Inferior parietal cortex (tissue), 1 donor: ENCODE results near the gene RRP12.
"Not testable (repeated sequence)": the region's sequence is repeated elsewhere in the genome, so short reads cannot be mapped to it uniquely, and the experiment has no call there.

ENCODE experiments used
- DNase-seq: peaks from one replicate; pipeline ENCODE4 v3.0.0-alpha.2; 2016; ENCODE audit errors: extremely low spot score

Gene RRP12

GRCh38 chr10:97406483-97406882 lies 5.3 kb upstream of the RRP12 start:
- DNase-seq, result not testable (repeated sequence)

GRCh38 chr10:97406064-97406463 lies 4.9 kb upstream of the RRP12 start:
- peak; percentile 13 for DNase-seq

- DNase-seq, result no peak
These were observed 2.9 kb upstream of the RRP12 start for GRCh38 chr10:97404044-97404443.

- no peak for DNase-seq
These were observed 347 bp upstream of the RRP12 start for GRCh38 chr10:97401455-97401919.

- no peak for DNase-seq
These were observed 1.1 kb downstream of the RRP12 start for GRCh38 chr10:97399843-97400545.

- DNase-seq, result no peak
These were observed 5.1 kb downstream of the RRP12 start for GRCh38 chr10:97396056-97396455.

- no peak for DNase-seq
These were observed 8.0 kb downstream of the RRP12 start for GRCh38 chr10:97393034-97393573.

GRCh38 chr10:97390091-97390490 lies 11.0 kb downstream of the RRP12 start:
- DNase-seq, result no peak

DNA sequence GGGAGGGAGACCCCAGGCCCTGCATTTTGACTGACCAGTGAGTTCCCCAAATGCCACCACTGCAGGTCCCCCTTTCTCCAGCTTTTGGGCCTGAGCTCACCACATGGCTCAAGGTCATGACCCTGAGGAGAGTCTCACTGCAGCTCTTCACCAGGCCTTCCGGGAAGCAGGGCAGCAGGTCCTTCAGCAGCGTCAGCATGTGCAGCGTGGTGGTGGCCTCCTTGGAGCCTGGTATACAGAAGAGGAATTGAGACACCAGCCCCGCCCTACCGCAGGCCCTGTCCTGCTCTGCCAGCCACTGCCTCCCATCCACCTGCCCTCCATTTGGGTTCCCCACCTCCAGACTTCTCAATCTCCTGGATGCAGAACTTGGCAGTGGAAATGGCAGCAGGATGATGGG lies 13.0 kb downstream of the RRP12 start:
- DNase-seq, result no peak

GRCh38 chr10:97385565-97385964 lies 15.6 kb downstream of the RRP12 start:
- no peak for DNase-seq

GRCh38 chr10:97384641-97385040 lies 16.5 kb downstream of the RRP12 start:
- DNase-seq, result no peak

- DNase-seq, result no peak
These were observed 17.0 kb downstream of the RRP12 start for GRCh38 chr10:97384156-97384555.

- DNase-seq, result no peak
These were observed 18.0 kb downstream of the RRP12 start for GRCh38 chr10:97383159-97383558.

DNA sequence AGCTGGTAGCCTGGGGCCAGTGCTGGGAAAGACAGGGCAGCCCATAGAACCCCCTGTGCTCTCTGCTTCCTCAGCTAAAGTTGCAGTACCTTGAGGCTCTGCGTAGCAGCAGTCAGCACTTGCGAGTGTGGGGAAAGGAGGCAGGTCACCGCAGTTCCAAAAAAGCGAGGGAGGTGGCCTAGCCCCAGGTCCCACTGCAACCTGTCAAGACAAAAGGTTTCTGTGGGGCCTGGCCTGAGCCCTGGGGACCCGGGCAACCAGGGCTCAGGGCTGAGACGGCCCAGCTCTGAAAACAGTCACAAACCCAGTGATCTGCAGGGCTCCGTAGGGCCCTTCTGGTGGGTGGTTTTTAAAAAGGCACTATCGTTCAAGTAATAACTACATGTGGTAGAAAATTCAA lies 19.5 kb downstream of the RRP12 start:
- no peak for DNase-seq

DNA sequence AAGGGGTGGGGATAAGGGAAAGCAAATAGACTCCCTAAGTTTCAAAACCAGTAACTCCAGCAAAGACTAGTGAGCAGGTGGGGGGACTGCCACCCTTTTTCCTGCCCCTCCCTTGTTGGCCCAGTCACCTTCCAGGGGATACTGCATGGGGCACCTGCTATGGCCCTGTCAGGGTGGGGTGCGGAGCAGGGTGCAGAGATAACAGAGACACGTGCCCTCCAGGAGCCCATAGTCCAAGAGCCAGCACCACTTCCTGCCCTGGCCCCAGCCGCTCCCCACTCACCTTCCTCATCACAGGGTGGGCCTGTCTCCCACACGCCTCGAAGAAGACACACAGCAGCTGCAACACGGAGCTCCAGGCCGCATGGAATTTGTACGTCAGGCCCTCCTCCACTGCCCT lies 20.6 kb downstream of the RRP12 start:
- DNase-seq, result no peak

- no peak for DNase-seq
These were observed 21.9 kb downstream of the RRP12 start for GRCh38 chr10:97378933-97379921.

GRCh38 chr10:97376413-97376812 lies 24.7 kb downstream of the RRP12 start:
- no peak for DNase-seq

- DNase-seq, result no peak
These were observed 27.7 kb downstream of the RRP12 start for GRCh38 chr10:97373456-97373855.

DNA sequence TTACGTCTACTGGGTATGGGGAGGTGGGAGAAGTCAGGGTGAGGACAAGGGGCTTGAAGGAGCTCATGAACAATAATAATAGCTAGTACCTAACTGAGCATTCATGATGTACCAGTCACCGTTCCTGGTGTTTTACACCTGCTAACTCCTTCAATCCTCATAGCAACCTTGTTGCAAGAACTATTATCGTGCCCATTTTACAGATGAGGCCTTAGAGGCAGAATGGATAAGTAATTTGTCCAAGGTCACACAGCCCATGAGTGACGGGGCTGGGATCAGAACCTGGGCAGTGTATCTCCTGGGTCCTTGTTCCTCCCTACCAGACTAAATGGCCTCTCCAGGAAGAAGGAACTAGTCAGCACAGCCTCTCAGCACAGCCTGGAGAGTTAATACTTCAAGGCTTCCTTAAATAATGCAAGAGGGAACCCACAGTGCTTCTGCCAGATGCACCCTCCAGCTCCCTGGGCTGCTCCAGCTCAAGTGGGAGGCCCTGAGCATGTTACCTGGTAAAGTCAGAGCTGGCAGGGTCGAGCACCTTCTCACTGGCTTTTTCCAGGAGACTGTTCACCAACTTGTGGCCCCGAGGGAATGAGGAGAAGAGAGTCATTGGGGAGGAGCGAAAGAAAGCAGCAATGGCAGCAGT lies 28.8 kb downstream of the RRP12 start:
- no peak for DNase-seq

DNA sequence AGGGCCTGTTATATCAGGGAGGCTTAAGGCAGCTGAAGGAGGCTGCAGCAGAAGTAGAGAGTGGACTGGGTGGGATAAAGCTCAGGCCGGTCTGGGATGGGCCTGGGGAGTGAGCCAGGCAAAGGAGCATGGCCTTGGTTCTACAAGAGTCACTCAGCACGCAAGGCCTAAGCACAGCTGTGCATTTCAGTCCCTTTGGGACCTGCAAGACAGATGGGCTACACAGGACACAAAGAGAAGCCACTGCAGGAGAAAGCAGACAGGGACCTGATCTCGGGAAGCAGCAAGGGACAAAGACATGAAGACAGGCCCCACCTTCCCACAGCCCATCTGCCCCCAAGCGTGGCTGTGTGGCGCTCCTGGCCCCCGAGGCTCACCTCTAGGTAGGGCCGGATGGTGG lies 29.4 kb downstream of the RRP12 start:
- no peak for DNase-seq

DNA sequence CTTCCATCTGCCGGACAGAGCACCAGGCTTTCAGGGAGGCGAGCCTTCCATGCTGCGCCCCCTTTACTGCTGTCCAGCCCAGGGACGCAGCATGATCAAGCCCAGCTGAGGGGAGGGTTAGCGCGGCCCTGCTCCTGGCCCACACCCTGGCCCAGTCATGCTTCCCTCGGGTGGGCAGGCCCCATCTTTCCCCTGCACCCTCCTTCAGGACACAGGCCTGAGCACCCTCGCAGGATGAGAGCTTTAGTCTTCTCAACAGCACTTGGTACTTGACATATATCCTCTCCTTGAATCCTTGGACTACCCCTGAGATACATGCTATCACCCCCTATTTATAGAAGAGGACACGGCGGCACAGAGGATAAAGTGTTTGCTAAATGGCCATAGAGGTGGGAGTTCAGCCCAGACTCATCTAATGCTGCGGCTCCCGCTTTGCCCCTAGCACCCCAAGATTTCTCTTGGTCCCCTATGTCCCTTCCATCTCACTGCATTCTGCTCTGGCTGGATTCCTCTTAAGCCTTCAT lies 34.0 kb downstream of the RRP12 start:
- DNase-seq, result no peak

DNA sequence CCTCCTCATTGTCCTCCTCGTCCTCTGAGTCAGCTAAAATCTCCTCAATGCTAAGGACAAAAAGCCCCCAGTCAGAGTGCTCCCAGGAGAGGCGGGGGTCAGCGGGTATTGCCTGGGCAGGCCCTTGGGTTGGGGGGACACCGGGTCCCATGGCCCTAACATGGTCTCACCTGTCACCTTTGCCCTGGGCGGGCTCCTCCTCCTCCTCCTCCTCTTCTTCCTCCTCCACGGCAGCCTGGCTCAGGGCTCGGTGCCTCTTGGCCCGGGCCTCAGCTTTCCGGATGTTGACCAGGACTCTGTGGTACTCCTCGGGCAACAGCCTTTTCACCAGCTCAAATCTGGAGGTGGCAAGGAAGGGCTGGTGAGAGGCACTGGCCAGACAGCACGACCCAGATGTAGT lies 34.6 kb downstream of the RRP12 start:
- DNase-seq, result no peak
